Prostate gland (tissue), 2 donors: ENCODE results near the gene SWSAP1. TPM values are rescaled to one million over a fixed set of nuclear protein-coding genes. Genes with fewer than 3 reads are reported as not detected.

Experiments used
- DNase-seq: peaks from one replicate; pipeline ENCODE4 v3.0.0-alpha.2; 2019; ENCODE audit warnings: low spot score
- H3K27ac ChIP-seq, 2 donors: fragments of 200-600 bp; sonication (generic); 2 replicates each; pipeline ENCODE4 v1.5.1; 2017 to 2019
- H3K27me3 ChIP-seq: fragments of 200-600 bp; sonication (generic); replicated peaks from 2 replicates; pipeline ENCODE4 v1.5.1; 2019; ENCODE audit not compliant: insufficient read depth
- H3K36me3 ChIP-seq, 2 donors: fragments of 200-600 bp; sonication (generic); 1 replicate in 1 of 2; 2 replicates in 1 of 2; pipeline versions ENCODE4 v1.5.1 to v1.8.1; 2017 to 2019
- H3K4me1 ChIP-seq: fragments of 200-600 bp; sonication (generic); replicated peaks from 2 replicates; pipeline ENCODE4 v1.5.1; 2019
- H3K4me3 ChIP-seq, 2 donors: fragments of 200-600 bp; sonication (generic); 2 replicates each; pipeline ENCODE4 v1.5.1; 2017 to 2019
- H3K9me3 ChIP-seq: fragments of 200-600 bp; sonication (generic); 2 replicates; pipeline ENCODE4 v1.5.1; 2017
- CTCF ChIP-seq, 4 experiments: fragments of 200-600 bp in 2 of 4; fragments of 450-650 bp in 2 of 4; sonication (generic) in 2 of 4; IDR thresholded peaks; 1 replicate in 3 of 4; 2 replicates in 1 of 4; pipeline ENCODE4 v1.5.1; 2016 to 2019; ENCODE audit warnings: antibody characterized with exemption in 4 of 4, mild to moderate bottlenecking in 2 of 4, moderate library complexity in 2 of 4
- POLR2A ChIP-seq: fragments of 450-650 bp; IDR thresholded peaks from one replicate; pipeline ENCODE4 v1.6.1; 2016; ENCODE audit warnings: antibody characterized with exemption, mild to moderate bottlenecking
- POLR2AphosphoS5 ChIP-seq: sonication (generic); formaldehyde crosslinking; IDR thresholded peaks from one replicate; pipeline ENCODE4 v1.6.1; 2017; ENCODE audit warnings: antibody characterized with exemption
- WGBS: methylation state at CpG from one replicate; pipeline ENCODE4 v1.1.5; 2018; 5-methylcytosine and 5-hydroxymethylcytosine counted together
- intact Hi-C: fragments of 100-400 bp; cut with DNase I; formaldehyde crosslinking; loops from one replicate; pipeline ENCODE4 v1.14.2; 2022
- total RNA-seq, 2 donors: library from RNA; depleted of rRNA; stranded (reverse); fragments of >200 nt; gene quantifications; one replicate each; pipeline ENCODE4 v1.1.0, GENCODE V29; 2016

SWSAP1 gene
- total RNA-seq, 2 donors from 2014 or later: 4.1 to 6.3 TPM

GRCh38 chr19:11390359-11390758, 15.9 kb downstream of the SWSAP1 start:
- H3K27me3 ChIP-seq: no peaks in the 10 kb centered on the region
- no peaks in the 10 kb centered on the region for H3K36me3 ChIP-seq
- no peaks in the 10 kb centered on the region for H3K4me1 ChIP-seq
- intact Hi-C loops: no loop called here
- TF ChIP-seq CTCF (IDR thresholded peaks at IDR 0.05) (no peak), POLR2A (no peak), POLR2AphosphoS5 (no peak)
- DNase-seq: no peak
- H3K9me3 ChIP-seq: no peaks in the 10 kb centered on the region
- H3K4me3 ChIP-seq: no peak overlapping the region
- no peak overlapping the region for H3K27ac ChIP-seq
- 90% methylated on average over 2 of the region's 2 CpGs for WGBS

- intact Hi-C loops: no loop called here
- Histone ChIP-seq H3K9me3 (no peaks in the 10 kb centered on the region), H3K27ac (no peak overlapping the region), H3K4me1 (no peaks in the 10 kb centered on the region), H3K27me3 (no peaks in the 10 kb centered on the region), H3K4me3 (no peak overlapping the region), H3K36me3 (no peaks in the 10 kb centered on the region)
- no peak for TF ChIP-seq POLR2AphosphoS5
- TF ChIP-seq CTCF (IDR thresholded peaks at IDR 0.05): no peak
- TF ChIP-seq POLR2A: no peak
- DNase-seq: no peak
- 88% methylated on average over 4 of the region's 4 CpGs for WGBS
Measured at GRCh38 chr19:11390933-11391680, 16.6 kb downstream of the SWSAP1 start.

GRCh38 chr19:11397089-11397610, 22.7 kb downstream of the SWSAP1 start:
- intact Hi-C loops: no loop called here
- no peak for DNase-seq
- no peaks in the 10 kb centered on the region for H3K4me1 ChIP-seq
- H3K27ac ChIP-seq: no peak overlapping the region
- no peaks in the 10 kb centered on the region for H3K36me3 ChIP-seq
- no peaks in the 10 kb centered on the region for H3K9me3 ChIP-seq
- no peaks in the 10 kb centered on the region for H3K27me3 ChIP-seq
- TF ChIP-seq POLR2AphosphoS5 (no peak), CTCF (IDR thresholded peaks at IDR 0.05) (no peak), POLR2A (no peak)
- no peak overlapping the region for H3K4me3 ChIP-seq
- 87% methylated on average over 22 of the region's 22 CpGs for WGBS

- no peak for TF ChIP-seq POLR2A
- TF ChIP-seq POLR2AphosphoS5: no peak
- no peak for TF ChIP-seq CTCF (IDR thresholded peaks at IDR 0.05)
- no peak overlapping the region for H3K27ac ChIP-seq
- no peaks in the 10 kb centered on the region for H3K36me3 ChIP-seq
Measured at GRCh38 chr19:11399667-11400066, 25.2 kb downstream of the SWSAP1 start.

GRCh38 chr19:11400798-11401197, 26.3 kb downstream of the SWSAP1 start:
- WGBS: 100% methylated on average over 1 of the region's 1 CpG
- no peaks in the 10 kb centered on the region for H3K36me3 ChIP-seq
- no peaks in the 10 kb centered on the region for H3K4me1 ChIP-seq
- TF ChIP-seq POLR2AphosphoS5 (no peak), POLR2A (no peak)
- DNase-seq: no peak
- H3K4me3 ChIP-seq: no peak overlapping the region
- no peak overlapping the region for H3K27ac ChIP-seq
- no peaks in the 10 kb centered on the region for H3K9me3 ChIP-seq
- intact Hi-C loops: no loop called here
- H3K27me3 ChIP-seq: no peaks in the 10 kb centered on the region

More at GRCh38 chr19:11399667-11400066, 25.2 kb downstream of the SWSAP1 start:
- H3K27me3 ChIP-seq: no peaks in the 10 kb centered on the region
- WGBS: 93% methylated on average over 9 of the region's 9 CpGs
- no peaks in the 10 kb centered on the region for H3K4me1 ChIP-seq
- no peak overlapping the region for H3K4me3 ChIP-seq
- no peak for DNase-seq
- intact Hi-C loops: no loop called here
- H3K9me3 ChIP-seq: no peaks in the 10 kb centered on the region
